GM12891 (cell line): Measurements from ENCODE around the gene EHMT1.

Source experiments
- PAX5 ChIP-seq: IDR thresholded peaks from 2 replicates; pipeline ENCODE4 v1.6.1; 2011; ENCODE audit warnings: low read length, moderate library complexity, mild to moderate bottlenecking; ENCODE audit not compliant: insufficient read depth, severe bottlenecking
- POLR2AphosphoS5 ChIP-seq: IDR thresholded peaks from 2 replicates; pipeline ENCODE4 v1.6.1; 2011; ENCODE audit warnings: low read depth, low read length, control low read depth

- TF ChIP-seq PAX5 (no peak), POLR2AphosphoS5 (no peak)
Measured at GRCh38 chr9:137717776-137718327, 99.0 kb downstream of the EHMT1 start.
